Spinal cord (tissue), 10 donors: Measurements from ENCODE around the gene GRID1. TPM values are rescaled to one million over a fixed set of nuclear protein-coding genes. Genes with fewer than 3 reads are reported as not detected.

ENCODE experiments used
- DNase-seq, 6 donors: peaks; one replicate each; pipeline versions ENCODE4 v3.0.0 to v3.0.0-alpha.2; 2013 to 2015; ENCODE audit warnings: low spot score in 6 of 6, low read depth in 4 of 6
- H3K27ac ChIP-seq: one replicate; pipeline ENCODE4 v1.5.1; 2013; ENCODE audit warnings: low read depth, low read length, control low read depth
- H3K27me3 ChIP-seq: one replicate; pipeline ENCODE4 v1.6.1; 2013; ENCODE audit warnings: low read length; ENCODE audit not compliant: control insufficient read depth, insufficient read depth
- H3K36me3 ChIP-seq: one replicate; pipeline ENCODE4 v1.6.1; 2013; ENCODE audit warnings: low read length; ENCODE audit not compliant: control insufficient read depth, insufficient read depth
- H3K4me1 ChIP-seq: one replicate; pipeline ENCODE4 v1.6.1; 2013; ENCODE audit warnings: low read length; ENCODE audit not compliant: control insufficient read depth, insufficient read depth
- H3K4me3 ChIP-seq: one replicate; pipeline ENCODE4 v1.5.1; 2013; ENCODE audit warnings: low read depth, low read length, control low read depth
- H3K9me3 ChIP-seq: one replicate; pipeline ENCODE4 v1.6.1; 2013; ENCODE audit warnings: low read length; ENCODE audit not compliant: control insufficient read depth, insufficient read depth
- WGBS: methylation state at CpG from one replicate; pipeline ENCODE4 v1.1.5; 2013; ENCODE audit warnings: missing lambda C conversion rate; ENCODE audit not compliant: insufficient coverage; 5-methylcytosine and 5-hydroxymethylcytosine counted together
- polyA plus RNA-seq, 2 donors: library from polyadenylated mRNA; unstranded; fragments of 120-200 nt; gene quantifications; one replicate each; pipeline ENCODE4 v1.2.1, GENCODE V29; 2013; ENCODE audit not compliant: insufficient read length in 2 of 2
- total RNA-seq, 2 donors: library from RNA; depleted of rRNA in 1 of 2; stranded (reverse); fragments of 120-200 nt in 1 of 2; fragments of >200 nt in 1 of 2; gene quantifications; one replicate each; pipeline versions ENCODE4 v1.2.3 to v1.2.4, GENCODE V29; 2013 to 2014
- donor health status: healthy.

GRID1 gene
- total and polyA plus RNA-seq, 4 donors = 7.6 to 30.1 (median 22.2) TPM

GRCh38 chr10:86123715-86124114 is 242.9 kb downstream of the GRID1 start:
- Histone ChIP-seq H3K9me3 (no peaks in the 10 kb centered on the region), H3K4me3 (no peak overlapping the region), H3K36me3 (no peaks in the 10 kb centered on the region), H3K4me1 (peaks cover 11% of the 10 kb centered on the region), H3K27ac (no peak overlapping the region), H3K27me3 (no peaks in the 10 kb centered on the region)
- DNase-seq = peak in 1 of 6 donors; percentile 21
- WGBS = 54% methylated on average over 6 of the region's 6 CpGs

GRCh38 chr10:86123304-86123703 is 243.3 kb downstream of the GRID1 start:
- Histone ChIP-seq H3K4me3 (no peak overlapping the region), H3K36me3 (no peaks in the 10 kb centered on the region), H3K9me3 (no peaks in the 10 kb centered on the region), H3K27ac (no peak overlapping the region), H3K27me3 (no peaks in the 10 kb centered on the region), H3K4me1 (peaks cover 11% of the 10 kb centered on the region)
- no peak for DNase-seq
- WGBS = 94% methylated on average over 3 of the region's 4 CpGs

GRCh38 chr10:86122646-86123045 is 243.9 kb downstream of the GRID1 start:
- H3K27ac ChIP-seq = no peak overlapping the region
- H3K4me3 ChIP-seq = no peak overlapping the region
- WGBS = 72% methylated on average over 2 of the region's 2 CpGs
- peaks cover 10% of the 10 kb centered on the region for H3K4me1 ChIP-seq
- no peak for DNase-seq
- H3K9me3 ChIP-seq = no peaks in the 10 kb centered on the region
- no peaks in the 10 kb centered on the region for H3K27me3 ChIP-seq
- no peaks in the 10 kb centered on the region for H3K36me3 ChIP-seq

- Histone ChIP-seq H3K36me3 (no peaks in the 10 kb centered on the region), H3K27me3 (no peaks in the 10 kb centered on the region), H3K4me3 (no peak overlapping the region), H3K27ac (no peak overlapping the region), H3K9me3 (no peaks in the 10 kb centered on the region), H3K4me1 (peaks cover 3% of the 10 kb centered on the region)
- 94% methylated on average over 1 of the region's 1 CpG for WGBS
- no peak for DNase-seq
Observed at GRCh38 chr10:86121200-86121599, 245.4 kb downstream of the GRID1 start.

- no peak overlapping the region for H3K27ac ChIP-seq
Observed at GRCh38 chr10:86117051-86117450, 249.5 kb downstream of the GRID1 start.

GRCh38 chr10:86113983-86114382 is 252.6 kb downstream of the GRID1 start:
- Histone ChIP-seq H3K4me1 (peaks cover 4% of the 10 kb centered on the region), H3K27ac (no peak overlapping the region), H3K4me3 (no peak overlapping the region), H3K27me3 (no peaks in the 10 kb centered on the region), H3K36me3 (no peaks in the 10 kb centered on the region), H3K9me3 (no peaks in the 10 kb centered on the region)
- 100% methylated on average over 2 of the region's 3 CpGs for WGBS
- no peak for DNase-seq

More at GRCh38 chr10:86117051-86117450, 249.5 kb downstream of the GRID1 start:
- no peak for DNase-seq
- Histone ChIP-seq H3K36me3 (no peaks in the 10 kb centered on the region), H3K9me3 (no peaks in the 10 kb centered on the region), H3K4me1 (peaks cover 4% of the 10 kb centered on the region), H3K4me3 (no peak overlapping the region), H3K27me3 (no peaks in the 10 kb centered on the region)

GRCh38 chr10:86113501-86113900 is 253.1 kb downstream of the GRID1 start:
- WGBS = 80% methylated on average over 1 of the region's 4 CpGs
- Histone ChIP-seq H3K36me3 (no peaks in the 10 kb centered on the region), H3K27me3 (no peaks in the 10 kb centered on the region), H3K9me3 (no peaks in the 10 kb centered on the region), H3K4me3 (no peak overlapping the region), H3K4me1 (peaks cover 4% of the 10 kb centered on the region), H3K27ac (no peak overlapping the region)
- no peak for DNase-seq

- DNase-seq = no peak
- Histone ChIP-seq H3K4me3 (no peak overlapping the region), H3K36me3 (no peaks in the 10 kb centered on the region), H3K4me1 (peaks cover 4% of the 10 kb centered on the region), H3K27ac (no peak overlapping the region), H3K9me3 (no peaks in the 10 kb centered on the region), H3K27me3 (no peaks in the 10 kb centered on the region)
- 65% methylated on average over 1 of the region's 1 CpG for WGBS
Observed at GRCh38 chr10:86113044-86113443, 253.6 kb downstream of the GRID1 start.

- Histone ChIP-seq H3K4me1 (peaks cover 4% of the 10 kb centered on the region), H3K27me3 (no peaks in the 10 kb centered on the region), H3K9me3 (no peaks in the 10 kb centered on the region), H3K4me3 (no peak overlapping the region), H3K27ac (no peak overlapping the region), H3K36me3 (no peaks in the 10 kb centered on the region)
- WGBS = 66% methylated on average over 4 of the region's 5 CpGs
- DNase-seq = peak in 1 of 6 donors; percentile 43
Observed at GRCh38 chr10:86111902-86112545, 254.6 kb downstream of the GRID1 start.

- no peaks in the 10 kb centered on the region for H3K36me3 ChIP-seq
- H3K4me3 ChIP-seq = no peak overlapping the region
- no peak overlapping the region for H3K27ac ChIP-seq
- WGBS = 100% methylated on average over 1 of the region's 6 CpGs
- H3K27me3 ChIP-seq = no peaks in the 10 kb centered on the region
- H3K4me1 ChIP-seq = peaks cover 10% of the 10 kb centered on the region
- DNase-seq = no peak
- no peaks in the 10 kb centered on the region for H3K9me3 ChIP-seq
Observed at GRCh38 chr10:86110156-86110786, 256.3 kb downstream of the GRID1 start.
